Gastroesophageal sphincter (tissue), 3 donors: ENCODE data around the gene BATF.

Source experiments
- EP300 ChIP-seq: sonication (generic); formaldehyde crosslinking; IDR thresholded peaks from one replicate; pipeline ENCODE4 v1.6.1; 2017; ENCODE audit warnings: antibody characterized with exemption, mild to moderate bottlenecking
- POLR2A ChIP-seq, 2 donors: fragments of 450-650 bp; IDR thresholded peaks; one replicate each; pipeline ENCODE4 v1.6.1; 2017; ENCODE audit warnings: antibody characterized with exemption in 2 of 2, mild to moderate bottlenecking in 2 of 2, moderate library complexity in 1 of 2
- POLR2AphosphoS5 ChIP-seq: sonication (generic); formaldehyde crosslinking; IDR thresholded peaks from one replicate; pipeline ENCODE4 v1.6.1; 2017; ENCODE audit warnings: antibody characterized with exemption
- TF ChIP-seq, protein P1 (sequence below), 4 experiments: fragments of 200-600 bp in 2 of 4; fragments of 450-650 bp in 2 of 4; sonication (generic) in 1 of 4; IDR thresholded peaks; one replicate each; pipeline ENCODE4 v1.5.1; 2017 to 2019; ENCODE audit warnings: antibody characterized with exemption in 4 of 4, mild to moderate bottlenecking in 2 of 4, moderate library complexity in 2 of 4

DNA sequence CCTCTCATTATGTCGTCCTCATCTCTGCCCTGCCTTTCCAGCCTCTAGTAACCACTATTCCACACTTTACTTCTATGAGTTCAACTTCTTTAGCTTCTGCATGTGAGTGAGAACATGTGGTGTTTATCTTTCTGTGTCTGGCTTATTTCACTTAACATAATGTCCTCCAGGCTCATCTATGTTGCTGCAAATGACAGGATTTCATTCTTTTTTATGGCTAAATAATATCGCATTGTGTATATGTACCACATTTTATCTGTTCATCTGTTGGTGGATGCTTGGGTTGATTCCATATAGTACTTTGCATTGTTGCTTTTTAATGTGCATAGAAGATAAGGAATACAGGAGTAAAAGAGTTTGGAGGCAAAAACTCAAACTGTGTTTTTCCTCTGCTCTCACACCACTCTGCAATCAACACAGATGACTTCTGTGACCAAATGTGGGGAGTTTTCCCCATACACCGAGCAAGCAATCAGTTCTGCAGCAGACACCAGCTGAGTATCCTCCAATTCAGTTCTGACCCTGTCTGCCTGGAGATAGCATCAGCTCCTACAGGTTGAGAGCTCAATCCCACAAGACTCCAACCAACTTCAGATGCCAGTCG, 31.6 kb downstream of the BATF start:
- TF ChIP-seq, protein P1, sequence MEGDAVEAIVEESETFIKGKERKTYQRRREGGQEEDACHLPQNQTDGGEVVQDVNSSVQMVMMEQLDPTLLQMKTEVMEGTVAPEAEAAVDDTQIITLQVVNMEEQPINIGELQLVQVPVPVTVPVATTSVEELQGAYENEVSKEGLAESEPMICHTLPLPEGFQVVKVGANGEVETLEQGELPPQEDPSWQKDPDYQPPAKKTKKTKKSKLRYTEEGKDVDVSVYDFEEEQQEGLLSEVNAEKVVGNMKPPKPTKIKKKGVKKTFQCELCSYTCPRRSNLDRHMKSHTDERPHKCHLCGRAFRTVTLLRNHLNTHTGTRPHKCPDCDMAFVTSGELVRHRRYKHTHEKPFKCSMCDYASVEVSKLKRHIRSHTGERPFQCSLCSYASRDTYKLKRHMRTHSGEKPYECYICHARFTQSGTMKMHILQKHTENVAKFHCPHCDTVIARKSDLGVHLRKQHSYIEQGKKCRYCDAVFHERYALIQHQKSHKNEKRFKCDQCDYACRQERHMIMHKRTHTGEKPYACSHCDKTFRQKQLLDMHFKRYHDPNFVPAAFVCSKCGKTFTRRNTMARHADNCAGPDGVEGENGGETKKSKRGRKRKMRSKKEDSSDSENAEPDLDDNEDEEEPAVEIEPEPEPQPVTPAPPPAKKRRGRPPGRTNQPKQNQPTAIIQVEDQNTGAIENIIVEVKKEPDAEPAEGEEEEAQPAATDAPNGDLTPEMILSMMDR (IDR thresholded peaks at IDR 0.05), result no peak
- no peak for TF ChIP-seq POLR2A (IDR thresholded peaks at IDR 0.05)
- TF ChIP-seq EP300, result no peak
- no peak for TF ChIP-seq POLR2AphosphoS5
